Stimulated activated naive CD8-positive, alpha-beta T cell treated with anti-CD3 and anti-CD28 coated beads, Interleukin-15, Interleukin-2, amounts not matched to agents 100 ng/mL and 50 ng/mL, for 24 hours (primary cell): ENCODE data around the gene RFC2.
A peak's percentile ranks its signal among the peaks of the same experiment; 100 is the strongest.
"Not testable (repeated sequence)": the region's sequence is repeated elsewhere in the genome, so short reads cannot be mapped to it uniquely, and the experiment has no call there.

Source experiments
- H3K27ac Mint-ChIP-seq: one replicate; pipeline ENCODE4 v1.8.0; 2021; ENCODE audit warnings: mild to moderate bottlenecking, mixed read lengths
- H3K27me3 Mint-ChIP-seq: one replicate; pipeline ENCODE4 v1.8.0; 2021; ENCODE audit warnings: mixed read lengths
- H3K36me3 Mint-ChIP-seq: one replicate; pipeline ENCODE4 v1.8.0; 2021; ENCODE audit warnings: low read depth, mixed read lengths
- H3K4me1 Mint-ChIP-seq: one replicate; pipeline ENCODE4 v1.8.0; 2021; ENCODE audit warnings: low read depth, mixed read lengths
- H3K4me3 Mint-ChIP-seq: one replicate; pipeline ENCODE4 v1.8.0; 2021; ENCODE audit warnings: mild to moderate bottlenecking, mixed read lengths
- H3K9me3 Mint-ChIP-seq: one replicate; pipeline ENCODE4 v1.8.0; 2021; ENCODE audit warnings: mixed read lengths

Gene RFC2

GRCh38 chr7:74202841-74203556 is 51.2 kb downstream of the RFC2 start:
- Mint-ChIP-seq H3K9me3 (no peaks in the 10 kb centered on the region), H3K36me3 (peaks cover 6% of the 10 kb centered on the region), H3K27ac (no peak overlapping the region)

DNA sequence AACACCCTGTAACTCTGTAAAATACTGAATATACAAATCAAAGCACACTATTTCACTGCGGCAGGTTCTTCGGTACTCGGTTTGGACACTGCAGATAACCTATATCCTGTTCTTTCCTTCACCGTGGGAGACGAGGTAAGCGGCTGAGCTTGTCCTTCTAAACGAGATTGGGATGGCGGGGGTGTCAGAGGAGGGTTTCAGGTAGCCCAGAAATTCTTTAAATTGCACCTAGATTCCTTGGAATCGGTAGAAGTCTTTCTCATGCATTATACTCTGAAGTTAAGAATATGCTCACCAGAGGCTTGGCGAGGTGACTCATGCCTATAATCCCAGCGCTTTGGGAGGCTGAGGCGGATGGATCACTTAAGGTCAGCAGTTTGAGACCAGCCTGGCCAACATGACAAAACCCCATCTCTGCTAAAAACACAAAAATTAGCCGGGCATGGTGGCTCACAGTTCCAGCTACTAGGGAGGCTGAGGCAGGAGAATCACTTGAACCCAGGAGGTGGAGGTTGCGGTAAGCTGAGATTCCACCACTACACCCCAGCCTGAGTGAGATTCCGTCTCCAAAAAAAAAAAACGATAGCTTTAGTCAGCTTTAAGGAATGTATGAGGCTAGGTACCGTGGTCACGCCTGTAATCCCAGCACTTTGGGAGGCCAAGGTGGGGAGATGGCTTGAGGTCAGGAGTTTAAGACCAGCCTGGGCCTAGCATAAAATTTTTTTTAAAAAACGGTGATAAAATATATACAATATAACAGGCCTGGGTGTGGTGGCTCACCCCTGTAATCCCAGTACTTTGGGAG is 54.4 kb downstream of the RFC2 start:
- H3K27me3 Mint-ChIP-seq = no peaks in the 10 kb centered on the region
- peaks cover 29% of the 10 kb centered on the region for H3K36me3 Mint-ChIP-seq
- H3K9me3 Mint-ChIP-seq = no peaks in the 10 kb centered on the region
- no peak overlapping the region for H3K27ac Mint-ChIP-seq
- H3K4me3 Mint-ChIP-seq = no peak overlapping the region
- H3K4me1 Mint-ChIP-seq = peaks cover 18% of the 10 kb centered on the region

More at GRCh38 chr7:74202841-74203556, 51.2 kb downstream of the RFC2 start:
- Mint-ChIP-seq H3K4me1 (peaks cover 25% of the 10 kb centered on the region), H3K4me3 (no peak overlapping the region), H3K27me3 (no peaks in the 10 kb centered on the region)

- no peak overlapping the region for H3K4me3 Mint-ChIP-seq
- no peaks in the 10 kb centered on the region for H3K9me3 Mint-ChIP-seq
- H3K27ac Mint-ChIP-seq = peak overlapping the region; percentile 45
- H3K36me3 Mint-ChIP-seq = peaks cover 46% of the 10 kb centered on the region
- peaks cover 22% of the 10 kb centered on the region for H3K4me1 Mint-ChIP-seq
- no peaks in the 10 kb centered on the region for H3K27me3 Mint-ChIP-seq
These were observed 56.6 kb downstream of the RFC2 start for GRCh38 chr7:74197449-74198124.

DNA sequence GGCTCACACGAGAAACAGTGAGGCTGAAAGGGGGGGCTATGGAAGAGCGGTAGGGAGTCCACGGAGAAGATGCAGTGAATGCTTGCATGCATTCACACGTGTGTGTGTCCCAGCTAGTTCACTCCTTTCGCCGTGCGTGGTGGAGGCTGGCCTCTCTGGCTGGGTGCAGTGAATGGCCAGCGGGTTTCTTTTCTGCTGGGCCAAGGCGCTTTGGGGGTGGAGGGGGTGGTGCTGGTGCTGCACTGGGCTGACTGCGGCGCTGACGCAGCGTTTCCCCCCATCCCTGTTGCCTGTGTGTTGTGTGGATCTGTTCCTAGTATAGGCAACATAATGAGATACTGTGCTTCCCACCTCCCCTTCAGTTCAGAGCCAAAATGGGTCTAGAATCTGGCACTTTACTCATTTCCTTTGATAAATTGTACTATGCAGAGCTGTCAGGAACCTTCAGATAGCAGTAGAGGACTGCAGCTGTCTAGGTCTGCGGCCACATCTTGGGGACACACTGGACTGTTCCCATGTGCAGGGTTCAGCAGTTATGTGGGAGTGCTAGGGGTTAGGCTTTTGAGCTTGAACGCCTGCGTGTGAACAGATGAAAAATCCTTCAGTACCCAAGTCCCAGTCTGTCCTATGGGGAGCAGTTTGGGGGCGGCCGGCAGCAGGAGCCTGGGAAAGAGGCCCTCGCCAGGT is 58.1 kb downstream of the RFC2 start:
- not testable (repeated sequence) for H3K27me3 Mint-ChIP-seq, H3K4me3 Mint-ChIP-seq, H3K9me3 Mint-ChIP-seq
- peaks cover 57% of the 10 kb centered on the region for H3K36me3 Mint-ChIP-seq
- H3K4me1 Mint-ChIP-seq = peaks cover 20% of the 10 kb centered on the region
- H3K27ac Mint-ChIP-seq = peak overlapping the region; percentile 58

DNA sequence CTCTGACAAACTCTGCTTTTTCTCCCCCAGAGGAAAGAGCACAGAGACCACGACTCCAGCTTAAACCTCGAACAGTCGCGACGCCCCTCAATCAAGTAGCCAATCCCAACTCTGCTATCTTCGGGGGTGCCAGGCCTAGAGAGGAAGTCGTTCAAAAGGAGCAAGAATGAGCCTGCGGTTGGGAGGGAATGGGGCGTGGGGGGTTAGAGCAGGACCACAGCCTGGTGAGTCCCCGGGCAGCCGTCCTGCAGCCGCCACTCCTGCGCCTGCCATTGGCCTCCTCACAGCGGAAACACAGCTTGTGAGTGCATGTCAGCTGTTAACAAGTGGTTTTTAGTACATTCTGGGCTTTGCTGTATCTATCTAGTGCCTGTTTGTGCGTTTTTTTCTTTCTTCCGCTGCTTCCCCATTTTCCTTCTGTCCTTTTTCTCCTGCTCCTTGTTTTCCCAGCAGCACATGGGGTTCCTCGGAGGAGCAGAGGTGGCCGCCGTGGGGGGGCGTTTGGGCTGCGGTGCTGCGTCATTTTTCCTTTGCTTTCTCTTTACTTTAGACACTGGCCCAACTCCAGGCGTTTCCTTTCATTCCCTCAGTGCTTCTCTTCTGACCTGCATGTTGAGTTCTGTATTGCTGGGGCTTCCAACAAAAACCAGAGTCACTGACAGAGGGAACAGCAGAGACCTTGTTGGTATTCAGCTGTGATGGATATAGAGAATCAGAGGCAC is 58.9 kb downstream of the RFC2 start:
- peaks cover 65% of the 10 kb centered on the region for H3K36me3 Mint-ChIP-seq
- H3K4me1 Mint-ChIP-seq = peaks cover 20% of the 10 kb centered on the region
- H3K4me3 Mint-ChIP-seq, H3K27me3 Mint-ChIP-seq, H3K9me3 Mint-ChIP-seq: not testable (repeated sequence)
- peak overlapping the region; percentile 85 for H3K27ac Mint-ChIP-seq

- Mint-ChIP-seq H3K4me1 (peaks cover 20% of the 10 kb centered on the region), H3K9me3 (no peaks in the 10 kb centered on the region), H3K27me3 (no peaks in the 10 kb centered on the region), H3K36me3 (peaks cover 72% of the 10 kb centered on the region), H3K27ac (peak overlapping the region; percentile 85), H3K4me3 (no peak overlapping the region)
These were observed 59.5 kb downstream of the RFC2 start for GRCh38 chr7:74194686-74195085.

DNA sequence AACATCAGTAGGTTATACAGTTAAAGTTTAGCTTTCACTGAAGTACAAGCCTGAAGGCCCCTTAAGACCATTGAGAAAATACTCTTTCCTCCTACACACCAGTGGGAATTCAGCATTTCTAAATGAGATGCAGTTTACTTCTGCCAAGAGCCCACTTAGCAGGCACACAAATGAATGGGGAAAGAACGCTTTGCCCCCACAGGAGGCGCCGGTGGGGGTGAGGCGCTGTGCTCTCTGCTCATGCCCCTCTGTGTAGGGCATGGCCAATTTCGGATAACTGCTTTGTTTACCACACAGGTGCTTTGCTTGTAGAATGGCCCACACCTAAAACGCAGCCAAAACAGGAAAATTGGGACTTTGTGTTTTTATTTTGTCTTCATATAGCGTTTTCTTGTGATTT is 60.3 kb downstream of the RFC2 start:
- H3K9me3 Mint-ChIP-seq = no peaks in the 10 kb centered on the region
- no peak overlapping the region for H3K27ac Mint-ChIP-seq
- H3K4me3 Mint-ChIP-seq = no peak overlapping the region
- peaks cover 20% of the 10 kb centered on the region for H3K4me1 Mint-ChIP-seq
- H3K36me3 Mint-ChIP-seq = peaks cover 79% of the 10 kb centered on the region
- no peaks in the 10 kb centered on the region for H3K27me3 Mint-ChIP-seq

DNA sequence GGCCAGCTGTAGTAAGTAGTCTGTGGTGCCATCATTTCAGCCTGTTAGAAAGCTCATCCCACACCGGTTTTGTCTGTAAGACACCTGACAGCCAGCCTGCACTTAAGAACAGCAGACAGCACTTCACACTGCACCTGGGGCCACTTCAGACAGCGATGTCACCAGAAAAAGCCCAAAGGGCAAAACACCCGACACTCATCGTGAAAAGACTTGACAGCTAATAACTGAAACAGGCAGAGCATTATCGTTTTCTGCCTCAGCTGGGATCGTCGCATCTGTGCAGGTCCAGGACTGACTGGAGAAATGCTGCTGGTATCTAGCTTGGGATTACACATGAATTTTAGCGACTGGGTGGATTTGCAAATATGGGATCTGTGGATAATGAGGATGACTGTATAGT is 61.1 kb downstream of the RFC2 start:
- Mint-ChIP-seq H3K9me3 (no peaks in the 10 kb centered on the region), H3K36me3 (peaks cover 86% of the 10 kb centered on the region), H3K4me3 (no peak overlapping the region), H3K27ac (peak overlapping the region; percentile 26), H3K4me1 (peaks cover 20% of the 10 kb centered on the region), H3K27me3 (no peaks in the 10 kb centered on the region)

GRCh38 chr7:74191231-74191630 is 63.0 kb downstream of the RFC2 start:
- Mint-ChIP-seq H3K36me3 (peaks cover 89% of the 10 kb centered on the region), H3K27me3 (no peaks in the 10 kb centered on the region), H3K4me1 (peaks cover 33% of the 10 kb centered on the region), H3K9me3 (no peaks in the 10 kb centered on the region), H3K4me3 (no peak overlapping the region), H3K27ac (peak overlapping the region; percentile 45)

DNA sequence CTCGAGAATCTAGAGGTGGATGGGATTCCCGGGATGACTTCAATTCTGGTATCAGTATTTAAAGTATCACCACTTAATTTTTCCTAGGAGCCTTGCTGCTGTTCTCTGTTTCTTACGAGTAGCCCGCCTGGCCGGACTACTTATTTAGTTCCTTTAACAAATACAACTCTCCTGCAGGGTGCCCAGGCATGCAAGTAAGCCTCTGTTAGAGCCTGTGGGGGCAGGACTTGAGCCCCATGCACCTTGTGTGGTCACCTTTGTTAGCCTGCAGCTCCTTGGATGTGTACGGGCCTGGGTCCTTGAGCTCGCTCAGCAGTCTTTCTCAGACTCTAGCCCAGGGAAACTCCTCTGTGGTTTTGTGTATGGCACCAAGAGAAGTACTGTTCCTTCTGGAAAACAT is 63.9 kb downstream of the RFC2 start:
- H3K27ac Mint-ChIP-seq = no peak overlapping the region
- H3K27me3 Mint-ChIP-seq = no peaks in the 10 kb centered on the region
- no peaks in the 10 kb centered on the region for H3K9me3 Mint-ChIP-seq
- no peak overlapping the region for H3K4me3 Mint-ChIP-seq
- peaks cover 41% of the 10 kb centered on the region for H3K4me1 Mint-ChIP-seq
- H3K36me3 Mint-ChIP-seq = peaks cover 91% of the 10 kb centered on the region

- Mint-ChIP-seq H3K27me3 (no peaks in the 10 kb centered on the region), H3K27ac (no peak overlapping the region), H3K9me3 (no peaks in the 10 kb centered on the region), H3K4me3 (no peak overlapping the region), H3K4me1 (peaks cover 43% of the 10 kb centered on the region), H3K36me3 (peaks cover 88% of the 10 kb centered on the region)
These were observed 66.1 kb downstream of the RFC2 start for GRCh38 chr7:74187915-74188675.

DNA sequence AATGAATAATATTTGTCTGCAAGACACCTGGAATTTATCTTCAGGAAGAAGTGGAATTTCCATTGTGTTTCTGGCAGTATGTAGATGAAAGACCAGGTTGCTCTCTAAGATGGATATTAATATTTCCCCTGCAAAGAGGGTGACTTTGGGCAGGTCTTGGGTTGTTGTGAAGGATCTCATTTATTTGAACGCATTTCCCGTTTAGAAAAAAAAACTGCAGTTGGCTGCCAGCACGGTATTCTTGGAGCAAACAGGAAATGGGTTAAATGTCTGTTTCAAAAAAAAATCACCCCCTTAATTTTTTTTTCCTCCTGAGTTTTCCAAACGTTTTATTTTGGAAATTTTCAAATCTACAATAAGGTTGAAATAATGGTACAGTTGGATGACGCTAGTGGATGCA is 68.6 kb downstream of the RFC2 start:
- Mint-ChIP-seq H3K27ac (peak overlapping the region; percentile 71), H3K36me3 (peaks cover 89% of the 10 kb centered on the region), H3K4me3 (no peak overlapping the region), H3K9me3 (no peaks in the 10 kb centered on the region), H3K27me3 (no peaks in the 10 kb centered on the region), H3K4me1 (peaks cover 66% of the 10 kb centered on the region)

DNA sequence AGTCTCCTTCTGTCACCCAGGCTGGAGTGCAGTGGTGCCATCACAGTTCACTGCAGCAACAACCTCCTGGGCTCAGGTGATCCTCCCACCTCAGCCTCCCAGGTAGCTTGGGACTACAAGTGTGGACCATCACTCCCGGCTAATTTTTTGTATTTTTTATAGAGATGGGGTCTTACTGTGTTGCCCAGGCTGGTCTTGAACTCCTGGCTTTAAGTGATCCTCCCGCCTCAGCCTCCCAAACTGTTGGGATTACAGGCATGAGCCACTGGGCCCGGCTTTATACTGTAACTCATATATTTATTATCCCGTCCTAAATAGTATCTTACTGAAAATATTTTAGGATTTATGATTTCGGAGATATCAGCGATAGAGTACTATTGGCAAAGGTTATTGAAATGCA is 69.2 kb downstream of the RFC2 start:
- H3K9me3 Mint-ChIP-seq = no peaks in the 10 kb centered on the region
- peaks cover 71% of the 10 kb centered on the region for H3K4me1 Mint-ChIP-seq
- H3K27me3 Mint-ChIP-seq = no peaks in the 10 kb centered on the region
- no peak overlapping the region for H3K4me3 Mint-ChIP-seq
- peak overlapping the region; percentile 45 for H3K27ac Mint-ChIP-seq
- peaks cover 89% of the 10 kb centered on the region for H3K36me3 Mint-ChIP-seq
